Measurements from ENCODE around the gene SORCS2.
"Not testable (repeated sequence)": the region's sequence is repeated elsewhere in the genome, so short reads cannot be mapped to it uniquely, and the experiment has no call there.

Gene SORCS2

GRCh38 chr4:7160439-7160838 is 31.9 kb upstream of the SORCS2 start:
- DNase-seq (ENCODE audit: low read depth) = no peak

- DNase-seq (ENCODE audit: low read depth) = no peak
Observed at GRCh38 chr4:7160951-7161440, 31.3 kb upstream of the SORCS2 start.

GRCh38 chr4:7161721-7162214 is 30.6 kb upstream of the SORCS2 start:
- DNase-seq (ENCODE audit: low read depth) = no peak

- not testable (repeated sequence) for DNase-seq (ENCODE audit: low read depth)
Observed at GRCh38 chr4:7165056-7165873, 27.1 kb upstream of the SORCS2 start.

- no peak for DNase-seq (ENCODE audit: low read depth)
Observed at GRCh38 chr4:7165874-7166201, 26.5 kb upstream of the SORCS2 start.

GRCh38 chr4:7166237-7166636 is 26.1 kb upstream of the SORCS2 start:
- DNase-seq (ENCODE audit: low read depth) = no peak

- no peak for DNase-seq (ENCODE audit: low read depth)
Observed at GRCh38 chr4:7166981-7167700, 25.2 kb upstream of the SORCS2 start.

GRCh38 chr4:7167706-7168105 is 24.6 kb upstream of the SORCS2 start:
- DNase-seq (ENCODE audit: low read depth) = no peak

- DNase-seq (ENCODE audit: low read depth) = no peak
Observed at GRCh38 chr4:7168106-7168505, 24.2 kb upstream of the SORCS2 start.

GRCh38 chr4:7169134-7169533 is 23.2 kb upstream of the SORCS2 start:
- no peak for DNase-seq (ENCODE audit: low read depth)

- no peak for DNase-seq (ENCODE audit: low read depth)
Observed at GRCh38 chr4:7170012-7170411, 22.3 kb upstream of the SORCS2 start.

GRCh38 chr4:7171191-7171900 is 21.0 kb upstream of the SORCS2 start:
- DNase-seq (ENCODE audit: low read depth) = no peak

- DNase-seq (ENCODE audit: low read depth) = no peak
Observed at GRCh38 chr4:7172508-7172907, 19.8 kb upstream of the SORCS2 start.

- no peak for DNase-seq (ENCODE audit: low read depth)
Observed at GRCh38 chr4:7172946-7173345, 19.4 kb upstream of the SORCS2 start.

GRCh38 chr4:7173841-7174449 is 18.4 kb upstream of the SORCS2 start:
- no peak for DNase-seq (ENCODE audit: low read depth)

- no peak for DNase-seq (ENCODE audit: low read depth)
Observed at GRCh38 chr4:7179158-7179557, 13.2 kb upstream of the SORCS2 start.

- no peak for DNase-seq (ENCODE audit: low read depth)
Observed at GRCh38 chr4:7180938-7181337, 11.4 kb upstream of the SORCS2 start.

- no peak for DNase-seq (ENCODE audit: low read depth)
Observed at GRCh38 chr4:7182616-7183015, 9.7 kb upstream of the SORCS2 start.

GRCh38 chr4:7183161-7183560 is 9.2 kb upstream of the SORCS2 start:
- no peak for DNase-seq (ENCODE audit: low read depth)

- DNase-seq (ENCODE audit: low read depth) = no peak
Observed at GRCh38 chr4:7183780-7184460, 8.4 kb upstream of the SORCS2 start.

- no peak for DNase-seq (ENCODE audit: low read depth)
Observed at GRCh38 chr4:7185487-7186030, 6.8 kb upstream of the SORCS2 start.

Measured in activated T-helper 1 cell treated with Interleukin-2 at 50 U/mL for 16 hours (primary cell).